Measurements from ENCODE around the gene ELK4.

Gene ELK4

DNA sequence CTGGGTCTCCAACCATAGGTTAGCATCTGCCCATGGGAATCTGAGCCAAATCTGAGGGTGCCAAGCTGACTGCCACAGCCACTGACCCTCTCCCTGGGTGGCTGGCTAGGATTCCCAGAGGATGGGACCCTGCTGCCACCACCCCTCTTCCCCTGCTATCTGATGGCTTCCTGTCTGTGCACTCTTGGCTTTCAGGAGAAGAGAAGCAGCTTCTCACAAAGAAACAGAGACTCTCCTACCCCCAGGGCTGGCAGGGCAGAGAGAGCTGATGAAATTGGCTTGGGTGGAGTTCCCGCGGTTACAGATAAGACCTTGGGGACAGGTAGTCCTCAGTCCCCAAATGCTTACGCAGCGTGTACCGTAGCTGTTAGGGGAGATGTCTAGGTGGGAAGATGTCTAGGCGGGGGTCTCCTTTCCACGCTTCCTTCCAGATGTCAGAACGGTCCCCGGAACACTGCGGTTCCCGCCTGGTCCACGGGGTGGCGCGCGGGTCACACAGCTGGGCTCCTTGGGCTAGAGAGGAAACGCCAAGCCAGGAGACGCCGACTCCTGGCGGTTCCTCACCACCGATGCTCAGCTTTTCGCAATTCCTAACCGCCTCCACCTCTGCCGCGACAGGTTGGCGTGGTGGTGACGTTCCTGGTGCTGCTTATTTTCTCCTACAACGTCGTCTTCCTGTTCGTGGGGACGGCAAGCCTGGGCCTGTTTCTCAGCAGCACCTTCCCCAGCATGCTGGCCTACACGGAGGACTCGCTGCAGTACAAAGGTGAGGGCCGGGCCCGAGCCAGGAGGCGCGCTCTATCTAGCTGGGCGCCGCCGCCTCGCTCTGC is 40.1 kb downstream of the ELK4 start:
- no peaks in the 10 kb centered on the region for H4K20me1 ChIP-seq (ENCODE audit: insufficient read depth, low read length)
- H3F3A ChIP-seq (ENCODE audit: insufficient read depth, low read length), result peaks cover 6% of the 10 kb centered on the region; the same call in 1 of the 2 replicates
- no peaks in the 10 kb centered on the region for H3K9me2 ChIP-seq (replicated peaks; ENCODE audit: insufficient read depth, low read length)
- no peaks in the 10 kb centered on the region for H3K36me3 ChIP-seq (replicated peaks; ENCODE audit: insufficient read depth, low read length)
- no peak overlapping the region for H3K9ac ChIP-seq (ENCODE audit: low read length)
- peak overlapping the region; percentile 63 for H3K4me3 ChIP-seq (ENCODE audit: low read length)
- peaks cover 15% of the 10 kb centered on the region for H3K27me3 ChIP-seq (replicated peaks; ENCODE audit: insufficient read depth, low read length)
- peak overlapping the region; percentile 91 for H3K4me2 ChIP-seq (ENCODE audit: low read depth, low read length)
- H3K27ac ChIP-seq (ENCODE audit: low read length), result no peak overlapping the region
- no peaks in the 10 kb centered on the region for H3K79me2 ChIP-seq (ENCODE audit: low read length)
- no peaks in the 10 kb centered on the region for H3K9me3 ChIP-seq (replicated peaks; ENCODE audit: insufficient read depth, low read length)
- TF ChIP-seq, protein P1, sequence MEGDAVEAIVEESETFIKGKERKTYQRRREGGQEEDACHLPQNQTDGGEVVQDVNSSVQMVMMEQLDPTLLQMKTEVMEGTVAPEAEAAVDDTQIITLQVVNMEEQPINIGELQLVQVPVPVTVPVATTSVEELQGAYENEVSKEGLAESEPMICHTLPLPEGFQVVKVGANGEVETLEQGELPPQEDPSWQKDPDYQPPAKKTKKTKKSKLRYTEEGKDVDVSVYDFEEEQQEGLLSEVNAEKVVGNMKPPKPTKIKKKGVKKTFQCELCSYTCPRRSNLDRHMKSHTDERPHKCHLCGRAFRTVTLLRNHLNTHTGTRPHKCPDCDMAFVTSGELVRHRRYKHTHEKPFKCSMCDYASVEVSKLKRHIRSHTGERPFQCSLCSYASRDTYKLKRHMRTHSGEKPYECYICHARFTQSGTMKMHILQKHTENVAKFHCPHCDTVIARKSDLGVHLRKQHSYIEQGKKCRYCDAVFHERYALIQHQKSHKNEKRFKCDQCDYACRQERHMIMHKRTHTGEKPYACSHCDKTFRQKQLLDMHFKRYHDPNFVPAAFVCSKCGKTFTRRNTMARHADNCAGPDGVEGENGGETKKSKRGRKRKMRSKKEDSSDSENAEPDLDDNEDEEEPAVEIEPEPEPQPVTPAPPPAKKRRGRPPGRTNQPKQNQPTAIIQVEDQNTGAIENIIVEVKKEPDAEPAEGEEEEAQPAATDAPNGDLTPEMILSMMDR (IDR thresholded peaks at IDR 0.05; ENCODE audit: low read length), result peak; percentile 99
- TF ChIP-seq EZH2phosphoT487 (IDR thresholded peaks at IDR 0.05; ENCODE audit: low read length), result no peak
- peak; percentile 85 for DNase-seq
- peak overlapping the region; percentile 93 for H2AFZ ChIP-seq (ENCODE audit: low read length)
- H3K4me1 ChIP-seq (ENCODE audit: low read length), result peaks cover 14% of the 10 kb centered on the region

DNA sequence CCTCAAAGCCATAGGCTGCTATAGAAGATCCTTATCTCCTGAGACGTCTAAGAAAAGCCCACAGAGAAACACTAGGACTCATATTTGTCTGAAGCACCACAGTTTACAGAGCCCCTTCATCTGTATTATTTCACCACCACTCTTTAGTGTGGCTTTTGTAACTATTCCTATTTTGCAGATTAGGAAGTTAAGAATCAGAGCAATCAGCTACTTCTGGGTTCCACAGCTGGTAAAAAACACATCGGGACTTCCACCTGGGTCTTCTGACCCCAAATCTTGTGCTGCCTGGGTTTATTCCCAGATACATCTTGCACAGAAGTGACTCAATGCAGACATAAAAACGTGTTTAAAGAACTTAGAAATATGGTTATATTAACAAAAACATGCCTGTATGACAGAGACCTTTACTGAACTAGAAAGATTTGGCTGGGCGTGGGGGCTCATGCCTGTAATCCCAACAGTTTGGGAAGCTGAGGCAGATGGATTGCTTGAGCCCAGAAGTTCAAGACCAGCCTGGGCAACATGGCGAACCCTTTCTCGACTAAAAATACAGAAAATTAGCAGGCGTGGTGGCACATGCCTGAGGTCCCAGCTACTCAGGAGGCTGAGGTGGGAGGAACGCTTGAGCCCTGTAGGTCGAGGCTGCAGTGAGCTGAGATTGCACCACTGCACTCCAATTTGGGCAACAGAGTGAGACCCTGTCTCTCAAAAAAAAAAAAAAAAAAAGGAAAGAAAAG is 40.9 kb downstream of the ELK4 start:
- no peaks in the 10 kb centered on the region for H3K9me2 ChIP-seq (replicated peaks; ENCODE audit: insufficient read depth, low read length)
- H2AFZ ChIP-seq (ENCODE audit: low read length), result no peak overlapping the region
- DNase-seq, result no peak
- TF ChIP-seq, protein P1 (IDR thresholded peaks at IDR 0.05; ENCODE audit: low read length), result no peak
- no peak for TF ChIP-seq EZH2phosphoT487 (IDR thresholded peaks at IDR 0.05; ENCODE audit: low read length)
- no peak for TF ChIP-seq EZH2 (optimal IDR thresholded peaks at IDR 0.05; ENCODE audit: low read depth, low read length)
- H4K20me1 ChIP-seq (ENCODE audit: insufficient read depth, low read length), result no peaks in the 10 kb centered on the region
- H3K4me3 ChIP-seq (ENCODE audit: low read length), result no peak overlapping the region
- H3K9me3 ChIP-seq (replicated peaks; ENCODE audit: insufficient read depth, low read length), result no peaks in the 10 kb centered on the region
- H3K79me2 ChIP-seq (ENCODE audit: low read length), result no peaks in the 10 kb centered on the region
- peaks cover 6% of the 10 kb centered on the region; the same call in 1 of the 2 replicates for H3F3A ChIP-seq (ENCODE audit: insufficient read depth, low read length)
- no peaks in the 10 kb centered on the region for H3K36me3 ChIP-seq (replicated peaks; ENCODE audit: insufficient read depth, low read length)
- H3K27ac ChIP-seq (ENCODE audit: low read length), result no peak overlapping the region
- H3K9ac ChIP-seq (ENCODE audit: low read length), result no peak overlapping the region
- peaks cover 14% of the 10 kb centered on the region for H3K4me1 ChIP-seq (ENCODE audit: low read length)
- H3K27me3 ChIP-seq (replicated peaks; ENCODE audit: insufficient read depth, low read length), result peaks cover 15% of the 10 kb centered on the region
- no peak overlapping the region for H3K4me2 ChIP-seq (ENCODE audit: low read depth, low read length)

DNA sequence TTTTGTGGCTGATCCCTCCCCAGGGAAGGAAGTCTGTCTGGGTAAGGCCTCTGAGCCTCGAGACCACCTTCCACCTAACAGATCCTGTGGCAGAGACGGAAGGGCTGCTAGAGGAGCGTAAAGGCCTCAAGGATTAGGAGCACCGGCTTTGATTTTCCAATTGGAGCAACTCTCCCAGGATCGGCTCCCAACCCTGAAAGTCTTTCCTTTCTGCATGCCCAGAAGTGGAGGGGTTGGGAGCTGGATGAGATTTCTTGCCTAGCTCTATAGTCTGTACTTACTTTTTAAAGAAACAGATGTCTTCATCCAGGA is 41.4 kb downstream of the ELK4 start:
- H3K9me3 ChIP-seq (replicated peaks; ENCODE audit: insufficient read depth, low read length), result no peaks in the 10 kb centered on the region
- no peak overlapping the region for H3K4me3 ChIP-seq (ENCODE audit: low read length)
- H2AFZ ChIP-seq (ENCODE audit: low read length), result no peak overlapping the region
- no peak for DNase-seq
- H3K4me1 ChIP-seq (ENCODE audit: low read length), result peaks cover 14% of the 10 kb centered on the region
- H3K9ac ChIP-seq (ENCODE audit: low read length), result no peak overlapping the region
- H3K27ac ChIP-seq (ENCODE audit: low read length), result no peak overlapping the region
- no peaks in the 10 kb centered on the region for H3K36me3 ChIP-seq (replicated peaks; ENCODE audit: insufficient read depth, low read length)
- peaks cover 6% of the 10 kb centered on the region; the same call in 1 of the 2 replicates for H3F3A ChIP-seq (ENCODE audit: insufficient read depth, low read length)
- H3K9me2 ChIP-seq (replicated peaks; ENCODE audit: insufficient read depth, low read length), result no peaks in the 10 kb centered on the region
- no peaks in the 10 kb centered on the region for H4K20me1 ChIP-seq (ENCODE audit: insufficient read depth, low read length)
- no peaks in the 10 kb centered on the region for H3K79me2 ChIP-seq (ENCODE audit: low read length)
- TF ChIP-seq, protein P1 (IDR thresholded peaks at IDR 0.05; ENCODE audit: low read length), result no peak
- TF ChIP-seq EZH2 (optimal IDR thresholded peaks at IDR 0.05; ENCODE audit: low read depth, low read length) (no peak), EZH2phosphoT487 (IDR thresholded peaks at IDR 0.05; ENCODE audit: low read length) (no peak)
- peaks cover 15% of the 10 kb centered on the region for H3K27me3 ChIP-seq (replicated peaks; ENCODE audit: insufficient read depth, low read length)
- no peak overlapping the region for H3K4me2 ChIP-seq (ENCODE audit: low read depth, low read length)

Measured in MM.1S (cell line).